ENCODE data around the gene C4orf36.
A peak's percentile ranks its signal among the peaks of the same experiment; 100 is the strongest.

The C4orf36 gene

GRCh38 chr4:86855572-86855971 is 36.6 kb downstream of the C4orf36 start:
- DNase-seq (ENCODE audit: low read depth), result no peak

GRCh38 chr4:86853209-86853608 is 39.0 kb downstream of the C4orf36 start:
- no peak for DNase-seq (ENCODE audit: low read depth)

GRCh38 chr4:86848732-86849619 is 43.2 kb downstream of the C4orf36 start, which contains the start of gene SLC10A6:
SLC10A6 (minus strand) TSS chr4:86849384; CDS start chr4:86849115, 269 bp downstream.
- peak; percentile 27 for DNase-seq (ENCODE audit: low read depth)

- no peak for DNase-seq (ENCODE audit: low read depth)
Measured at GRCh38 chr4:86848136-86848535, 44.1 kb downstream of the C4orf36 start.

GRCh38 chr4:86847571-86847970 is 44.7 kb downstream of the C4orf36 start:
- no peak for DNase-seq (ENCODE audit: low read depth)

- peak; percentile 35 for DNase-seq (ENCODE audit: low read depth)
Measured at GRCh38 chr4:86846921-86847320, 45.3 kb downstream of the C4orf36 start.

GRCh38 chr4:86845593-86845992 is 46.6 kb downstream of the C4orf36 start:
- DNase-seq (ENCODE audit: low read depth), result no peak

- DNase-seq (ENCODE audit: low read depth), result no peak
Measured at GRCh38 chr4:86841309-86841708, 50.9 kb downstream of the C4orf36 start.

GRCh38 chr4:86840858-86841257 is 51.4 kb downstream of the C4orf36 start:
- no peak for DNase-seq (ENCODE audit: low read depth)

- DNase-seq (ENCODE audit: low read depth), result no peak
Measured at GRCh38 chr4:86837691-86838503, 54.3 kb downstream of the C4orf36 start.

GRCh38 chr4:86835677-86836076 is 56.5 kb downstream of the C4orf36 start:
- no peak for DNase-seq (ENCODE audit: low read depth)

- peak; percentile 31 for DNase-seq (ENCODE audit: low read depth)
Measured at GRCh38 chr4:86834901-86835300, 57.3 kb downstream of the C4orf36 start.

- no peak for DNase-seq (ENCODE audit: low read depth)
Measured at GRCh38 chr4:86833615-86834014, 58.6 kb downstream of the C4orf36 start.

GRCh38 chr4:86831262-86832130 is 60.7 kb downstream of the C4orf36 start:
- peak; percentile 90 for DNase-seq (ENCODE audit: low read depth)

Measured in fibroblast of gingiva (primary cell).